GM20000 (cell line): ENCODE results near the gene PAH.

Experiments used
- DNase-seq: peaks from one replicate; pipeline ENCODE4 v3.0.0; 2012; ENCODE audit warnings: low spot score
- TF ChIP-seq, protein P1 (sequence below): IDR thresholded peaks from 2 replicates; pipeline ENCODE4 v1.5.1; 2012; ENCODE audit warnings: mild to moderate bottlenecking, control low read depth; ENCODE audit errors: extremely low read depth, missing control alignments

Gene PAH

GRCh38 chr12:102910792-102911191 lies 6.3 kb downstream of the PAH start:
- TF ChIP-seq, protein P1, sequence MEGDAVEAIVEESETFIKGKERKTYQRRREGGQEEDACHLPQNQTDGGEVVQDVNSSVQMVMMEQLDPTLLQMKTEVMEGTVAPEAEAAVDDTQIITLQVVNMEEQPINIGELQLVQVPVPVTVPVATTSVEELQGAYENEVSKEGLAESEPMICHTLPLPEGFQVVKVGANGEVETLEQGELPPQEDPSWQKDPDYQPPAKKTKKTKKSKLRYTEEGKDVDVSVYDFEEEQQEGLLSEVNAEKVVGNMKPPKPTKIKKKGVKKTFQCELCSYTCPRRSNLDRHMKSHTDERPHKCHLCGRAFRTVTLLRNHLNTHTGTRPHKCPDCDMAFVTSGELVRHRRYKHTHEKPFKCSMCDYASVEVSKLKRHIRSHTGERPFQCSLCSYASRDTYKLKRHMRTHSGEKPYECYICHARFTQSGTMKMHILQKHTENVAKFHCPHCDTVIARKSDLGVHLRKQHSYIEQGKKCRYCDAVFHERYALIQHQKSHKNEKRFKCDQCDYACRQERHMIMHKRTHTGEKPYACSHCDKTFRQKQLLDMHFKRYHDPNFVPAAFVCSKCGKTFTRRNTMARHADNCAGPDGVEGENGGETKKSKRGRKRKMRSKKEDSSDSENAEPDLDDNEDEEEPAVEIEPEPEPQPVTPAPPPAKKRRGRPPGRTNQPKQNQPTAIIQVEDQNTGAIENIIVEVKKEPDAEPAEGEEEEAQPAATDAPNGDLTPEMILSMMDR: no peak
- no peak for DNase-seq

DNA sequence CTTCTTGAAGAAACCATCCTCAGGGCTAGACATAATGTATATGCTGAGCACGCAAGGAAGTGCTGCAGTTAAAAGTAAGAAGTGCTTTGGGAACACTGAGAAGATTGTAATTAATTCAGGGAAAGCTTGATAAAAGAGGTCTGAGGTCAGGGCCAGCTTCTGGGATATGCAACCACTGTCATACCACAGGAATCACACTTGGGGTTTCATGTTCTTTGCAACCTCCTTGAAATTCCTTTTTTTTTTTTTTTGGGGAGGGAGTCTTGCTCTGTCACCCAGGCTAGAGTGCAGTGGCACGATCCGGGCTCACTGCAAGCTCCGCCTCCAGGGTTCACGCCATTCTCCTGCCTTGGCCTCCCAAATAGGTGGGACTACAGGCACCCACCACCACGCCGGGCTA lies 6.9 kb downstream of the PAH start:
- DNase-seq: no peak
- TF ChIP-seq, protein P1: no peak

- TF ChIP-seq, protein P1: no peak
- no peak for DNase-seq
Observed at GRCh38 chr12:102907918-102908317, 9.1 kb downstream of the PAH start.

DNA sequence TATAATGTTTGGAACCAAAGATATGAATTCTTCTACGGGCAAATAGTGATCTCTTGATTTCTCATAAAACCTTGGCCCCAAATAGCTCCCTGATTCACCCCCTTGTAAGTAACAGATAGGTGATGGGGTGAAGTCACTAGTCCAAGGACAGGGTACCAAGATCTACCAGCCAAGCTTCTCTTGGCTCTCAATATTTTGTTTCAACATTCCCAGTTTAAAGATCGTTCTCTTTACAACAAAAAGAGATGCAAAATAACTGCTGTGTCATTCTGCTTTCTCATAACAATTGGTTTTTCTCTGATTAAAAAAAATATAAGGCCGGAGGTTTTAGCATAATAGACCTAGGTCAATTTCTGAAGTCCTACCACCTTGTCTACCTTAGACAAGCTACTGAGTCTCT lies 11.8 kb downstream of the PAH start:
- TF ChIP-seq, protein P1: no peak
- no peak for DNase-seq

DNA sequence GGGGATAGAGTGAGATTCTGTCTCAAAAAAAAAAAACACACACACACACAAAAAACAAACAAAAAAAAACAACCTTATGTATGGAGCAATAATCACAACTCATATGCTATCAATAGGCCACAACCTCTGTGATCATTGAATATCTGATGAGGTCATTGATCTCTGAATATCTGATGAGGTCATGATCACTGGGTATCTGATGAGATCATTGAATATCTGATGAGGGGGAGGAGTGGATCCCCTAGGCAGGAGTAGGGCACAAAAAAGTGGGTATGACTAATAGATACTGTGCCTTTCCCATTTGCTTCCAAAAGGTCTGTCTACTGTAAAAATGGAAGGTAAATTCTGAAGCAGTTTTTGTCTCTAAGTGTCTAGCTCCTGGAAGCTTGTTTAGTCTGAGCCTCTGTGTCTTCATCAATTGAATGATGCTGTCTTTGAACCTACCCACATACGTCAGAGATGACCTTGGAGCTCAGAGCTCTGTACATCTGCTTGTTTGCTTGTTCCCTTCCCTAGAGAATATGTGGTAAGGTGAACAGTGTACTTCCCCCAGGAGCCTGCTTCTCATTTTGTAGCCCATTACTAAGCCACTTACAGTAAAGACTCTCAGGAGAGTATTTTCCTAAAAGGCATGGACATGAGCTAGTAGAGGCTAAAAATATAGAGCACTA lies 13.6 kb downstream of the PAH start:
- DNase-seq: no peak
- TF ChIP-seq, protein P1: no peak

DNA sequence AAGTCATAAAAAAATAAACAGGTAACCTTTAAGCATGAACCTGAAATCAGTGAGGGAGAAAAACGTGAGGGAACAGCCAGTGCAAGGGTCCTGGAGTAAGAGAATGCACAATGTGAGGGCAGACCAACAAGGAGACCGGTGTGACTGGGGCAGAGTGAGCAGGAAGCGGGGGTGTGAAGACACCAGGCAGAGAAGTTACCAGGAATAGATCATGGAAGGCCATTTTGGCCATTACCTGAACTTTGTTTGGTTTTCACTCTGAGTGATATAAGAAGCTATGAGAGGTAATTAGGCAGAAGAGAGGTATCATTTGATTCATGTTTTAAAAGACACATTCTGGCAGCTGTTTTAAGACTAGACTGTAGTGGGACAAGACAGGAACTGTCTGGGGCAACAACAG lies 15.0 kb downstream of the PAH start:
- TF ChIP-seq, protein P1: no peak
- no peak for DNase-seq

- DNase-seq: no peak
- TF ChIP-seq, protein P1: no peak
Observed at GRCh38 chr12:102900389-102900788, 16.7 kb downstream of the PAH start.
